Measurements from ENCODE around the gene MFSD2B. TPM values are rescaled to one million over a fixed set of nuclear protein-coding genes. Genes with fewer than 3 reads are reported as not detected.

MFSD2B gene
- total and polyA plus RNA-seq, 2 experiments from 2014 or later, result 0.25 TPM; not detected in 1

GRCh38 chr2:24017711-24018110, 7.8 kb downstream of the MFSD2B start:
- Histone ChIP-seq H3K9me2 (replicated peaks; ENCODE audit: insufficient read depth) (no peaks in the 10 kb centered on the region), H3K4me2 (no peak overlapping the region), H3K36me3 (replicated peaks; ENCODE audit: insufficient read depth, low read depth) (no peaks in the 10 kb centered on the region), H3K9me3 (ENCODE audit: low read depth) (no peaks in the 10 kb centered on the region), H3K27ac (no peak overlapping the region), H3K4me3 (no peak overlapping the region), H3K27me3 (no peaks in the 10 kb centered on the region), H3K4me1 (ENCODE audit: insufficient read depth) (peaks cover 8% of the 10 kb centered on the region), H2AFZ (no peak overlapping the region), H3K79me2 (no peaks in the 10 kb centered on the region), H4K20me1 (ENCODE audit: insufficient read depth, poor library complexity, severe bottlenecking) (no peaks in the 10 kb centered on the region)
- no peak for TF ChIP-seq CTCF (IDR thresholded peaks at IDR 0.05; ENCODE audit: poor library complexity)
- no peak for TF ChIP-seq EZH2phosphoT487 (IDR thresholded peaks at IDR 0.05; ENCODE audit: low read depth, severe bottlenecking, unreplicated experiment)
- TF ChIP-seq EZH2 (IDR thresholded peaks at IDR 0.05; ENCODE audit: borderline replicate concordance), result no peak
- DNase-seq (ENCODE audit: low spot score), result no peak
- WGBS (ENCODE audit: low lambda C conversion rate, missing lambda C conversion rate), result 92% methylated on average over 7 of the region's 8 CpGs

DNA sequence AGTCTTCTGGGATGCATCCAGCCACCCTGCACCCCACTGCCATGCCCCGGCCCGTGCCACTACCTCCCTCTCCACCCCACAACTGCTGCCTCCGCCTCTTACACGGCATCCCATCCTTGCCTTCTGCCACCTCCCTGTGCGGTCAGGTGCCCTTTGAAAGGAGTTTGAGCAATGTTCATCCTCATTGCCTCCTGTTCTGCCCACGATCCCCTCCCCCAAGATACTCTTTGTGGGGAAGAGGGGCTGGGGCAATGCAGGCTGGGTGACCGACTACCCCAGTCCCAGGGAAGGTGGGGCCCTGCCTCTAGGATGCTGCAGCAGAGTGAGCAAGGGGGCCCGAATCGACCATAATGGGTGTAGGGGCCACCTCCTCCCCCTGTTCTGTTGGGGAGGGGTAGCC, 8.4 kb downstream of the MFSD2B start:
- Histone ChIP-seq H3K27me3 (no peaks in the 10 kb centered on the region), H2AFZ (no peak overlapping the region), H4K20me1 (ENCODE audit: insufficient read depth, poor library complexity, severe bottlenecking) (no peaks in the 10 kb centered on the region), H3K79me2 (no peaks in the 10 kb centered on the region), H3K4me1 (ENCODE audit: insufficient read depth) (peaks cover 8% of the 10 kb centered on the region), H3K27ac (no peak overlapping the region), H3K9me2 (replicated peaks; ENCODE audit: insufficient read depth) (no peaks in the 10 kb centered on the region), H3K4me3 (no peak overlapping the region), H3K9me3 (ENCODE audit: low read depth) (no peaks in the 10 kb centered on the region), H3K4me2 (no peak overlapping the region), H3K36me3 (replicated peaks; ENCODE audit: insufficient read depth, low read depth) (no peaks in the 10 kb centered on the region)
- DNase-seq (ENCODE audit: low spot score), result no peak
- TF ChIP-seq EZH2phosphoT487 (IDR thresholded peaks at IDR 0.05; ENCODE audit: low read depth, severe bottlenecking, unreplicated experiment), result no peak
- TF ChIP-seq EZH2 (IDR thresholded peaks at IDR 0.05; ENCODE audit: borderline replicate concordance), result no peak
- TF ChIP-seq CTCF (IDR thresholded peaks at IDR 0.05; ENCODE audit: poor library complexity), result no peak
- 92% methylated on average over 9 of the region's 9 CpGs for WGBS (ENCODE audit: low lambda C conversion rate, missing lambda C conversion rate)

GRCh38 chr2:24019729-24020128, 9.8 kb downstream of the MFSD2B start:
- Histone ChIP-seq H3K36me3 (replicated peaks; ENCODE audit: insufficient read depth, low read depth) (no peaks in the 10 kb centered on the region), H3K9me2 (replicated peaks; ENCODE audit: insufficient read depth) (no peaks in the 10 kb centered on the region), H3K9me3 (ENCODE audit: low read depth) (no peaks in the 10 kb centered on the region), H4K20me1 (ENCODE audit: insufficient read depth, poor library complexity, severe bottlenecking) (no peaks in the 10 kb centered on the region), H3K4me1 (ENCODE audit: insufficient read depth) (peaks cover 8% of the 10 kb centered on the region), H3K4me3 (no peak overlapping the region), H3K27ac (no peak overlapping the region), H3K4me2 (no peak overlapping the region), H2AFZ (no peak overlapping the region), H3K27me3 (no peaks in the 10 kb centered on the region), H3K79me2 (no peaks in the 10 kb centered on the region)
- no peak for DNase-seq (ENCODE audit: low spot score)
- whole genome bisulfite sequencing (ENCODE audit: low lambda C conversion rate, missing lambda C conversion rate), result 96% methylated on average over 5 of the region's 5 CpGs
- TF ChIP-seq EZH2phosphoT487 (IDR thresholded peaks at IDR 0.05; ENCODE audit: low read depth, severe bottlenecking, unreplicated experiment), result no peak
- TF ChIP-seq EZH2 (IDR thresholded peaks at IDR 0.05; ENCODE audit: borderline replicate concordance), result no peak
- no peak for TF ChIP-seq CTCF (IDR thresholded peaks at IDR 0.05; ENCODE audit: poor library complexity)

DNA sequence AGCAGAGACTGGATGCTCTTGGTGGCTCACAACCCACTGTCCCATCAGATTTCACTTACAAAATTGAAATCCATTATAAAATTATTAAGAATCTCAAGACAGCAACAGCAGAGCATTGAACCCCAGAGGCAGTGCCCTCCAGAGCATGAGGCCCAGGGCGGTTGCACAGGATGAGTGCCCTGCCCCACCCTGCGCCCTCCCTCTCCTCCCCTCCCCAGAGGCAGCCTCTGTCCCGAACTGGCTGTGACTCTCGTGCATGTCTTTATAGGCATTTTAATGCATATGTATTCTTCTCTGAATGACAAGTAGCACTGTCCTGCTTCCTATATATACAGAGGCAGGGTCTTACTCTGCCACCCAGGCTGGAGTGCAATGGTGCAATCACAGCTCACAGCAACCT, 10.4 kb downstream of the MFSD2B start:
- no peak overlapping the region for H3K4me3 ChIP-seq
- no peak overlapping the region for H3K4me2 ChIP-seq
- DNase-seq (ENCODE audit: low spot score), result no peak
- H3K36me3 ChIP-seq (replicated peaks; ENCODE audit: insufficient read depth, low read depth), result no peaks in the 10 kb centered on the region
- H3K79me2 ChIP-seq, result no peaks in the 10 kb centered on the region
- H3K27ac ChIP-seq, result no peak overlapping the region
- TF ChIP-seq EZH2 (IDR thresholded peaks at IDR 0.05; ENCODE audit: borderline replicate concordance) (no peak), EZH2phosphoT487 (IDR thresholded peaks at IDR 0.05; ENCODE audit: low read depth, severe bottlenecking, unreplicated experiment) (no peak), CTCF (IDR thresholded peaks at IDR 0.05; ENCODE audit: poor library complexity) (no peak)
- no peak overlapping the region for H2AFZ ChIP-seq
- no peaks in the 10 kb centered on the region for H3K27me3 ChIP-seq
- no peaks in the 10 kb centered on the region for H3K9me2 ChIP-seq (replicated peaks; ENCODE audit: insufficient read depth)
- no peaks in the 10 kb centered on the region for H4K20me1 ChIP-seq (ENCODE audit: insufficient read depth, poor library complexity, severe bottlenecking)
- H3K4me1 ChIP-seq (ENCODE audit: insufficient read depth), result peaks cover 5% of the 10 kb centered on the region
- H3K9me3 ChIP-seq (ENCODE audit: low read depth), result no peaks in the 10 kb centered on the region
- WGBS (ENCODE audit: low lambda C conversion rate, missing lambda C conversion rate), result 94% methylated on average over 4 of the region's 4 CpGs
